ENCODE data around the gene RTCB. TPM values are rescaled to one million over a fixed set of nuclear protein-coding genes. Genes with fewer than 3 reads are reported as not detected.
A peak's percentile ranks its signal among the peaks of the same experiment; 100 is the strongest.

Gene RTCB
- total and polyA plus RNA-seq, 10 donors = 33.8 to 75.9 (median 61.0) TPM

DNA sequence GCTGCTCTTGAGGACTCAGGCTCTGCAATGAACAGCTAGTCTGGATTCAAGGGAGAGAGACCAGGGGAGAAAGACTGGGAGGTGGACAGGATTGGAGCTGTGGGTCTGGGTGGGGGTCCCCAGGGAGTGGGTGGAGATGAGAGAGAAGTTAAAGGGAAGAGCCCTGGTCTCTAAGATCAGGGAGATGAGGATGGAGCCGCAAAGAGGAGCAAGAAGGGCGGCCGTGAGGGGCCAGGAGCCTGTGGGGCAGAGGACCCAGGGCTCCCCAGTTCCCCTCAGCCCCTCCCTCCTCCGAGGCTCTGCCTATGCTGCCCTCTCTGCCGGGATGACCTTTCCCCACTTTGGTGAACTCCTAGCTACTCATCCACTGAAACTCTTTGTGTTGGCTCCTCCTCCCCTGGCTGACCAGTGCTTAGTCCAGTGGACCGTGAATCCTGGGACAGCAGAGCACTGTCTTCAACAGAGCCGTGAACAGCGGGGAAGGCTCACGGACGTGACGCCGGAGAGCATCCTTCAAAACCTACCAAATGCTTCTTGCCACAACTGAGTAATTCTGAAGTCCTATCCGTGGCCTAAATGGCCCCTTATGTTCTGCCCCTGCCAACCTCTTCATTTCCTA lies 70.8 kb downstream of the RTCB start:
- Histone ChIP-seq H3K36me3 (no peaks in the 10 kb centered on the region), H3K4me1 (no peaks in the 10 kb centered on the region), H3K4me3 (no peak overlapping the region), H3K27me3 (replicated peaks in 1 of 7) (peaks cover 0 to 50% (median 0%) of the 10 kb centered on the region in 7 donors), H3K27ac (no peak overlapping the region), H3K9me3 (no peaks in the 10 kb centered on the region)
- 72 to 87% (median 81%) methylated on average over 12 to 13 of the region's 13 CpGs for WGBS, 5 donors
- intact Hi-C loops (cut with DNase I; ENCODE audit: low total_unique reads) = no loop called here
- TF ChIP-seq POLR2AphosphoS5 (IDR thresholded peaks at IDR 0.05) = no peak
- no peak for TF ChIP-seq POLR2A (IDR thresholded peaks at IDR 0.05)
- TF ChIP-seq, protein P1, sequence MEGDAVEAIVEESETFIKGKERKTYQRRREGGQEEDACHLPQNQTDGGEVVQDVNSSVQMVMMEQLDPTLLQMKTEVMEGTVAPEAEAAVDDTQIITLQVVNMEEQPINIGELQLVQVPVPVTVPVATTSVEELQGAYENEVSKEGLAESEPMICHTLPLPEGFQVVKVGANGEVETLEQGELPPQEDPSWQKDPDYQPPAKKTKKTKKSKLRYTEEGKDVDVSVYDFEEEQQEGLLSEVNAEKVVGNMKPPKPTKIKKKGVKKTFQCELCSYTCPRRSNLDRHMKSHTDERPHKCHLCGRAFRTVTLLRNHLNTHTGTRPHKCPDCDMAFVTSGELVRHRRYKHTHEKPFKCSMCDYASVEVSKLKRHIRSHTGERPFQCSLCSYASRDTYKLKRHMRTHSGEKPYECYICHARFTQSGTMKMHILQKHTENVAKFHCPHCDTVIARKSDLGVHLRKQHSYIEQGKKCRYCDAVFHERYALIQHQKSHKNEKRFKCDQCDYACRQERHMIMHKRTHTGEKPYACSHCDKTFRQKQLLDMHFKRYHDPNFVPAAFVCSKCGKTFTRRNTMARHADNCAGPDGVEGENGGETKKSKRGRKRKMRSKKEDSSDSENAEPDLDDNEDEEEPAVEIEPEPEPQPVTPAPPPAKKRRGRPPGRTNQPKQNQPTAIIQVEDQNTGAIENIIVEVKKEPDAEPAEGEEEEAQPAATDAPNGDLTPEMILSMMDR (IDR thresholded peaks at IDR 0.05 in 8 of 11, conservative IDR thresholded peaks at IDR 0.05 in 3 of 11) = no peak
- no peak for DNase-seq

DNA sequence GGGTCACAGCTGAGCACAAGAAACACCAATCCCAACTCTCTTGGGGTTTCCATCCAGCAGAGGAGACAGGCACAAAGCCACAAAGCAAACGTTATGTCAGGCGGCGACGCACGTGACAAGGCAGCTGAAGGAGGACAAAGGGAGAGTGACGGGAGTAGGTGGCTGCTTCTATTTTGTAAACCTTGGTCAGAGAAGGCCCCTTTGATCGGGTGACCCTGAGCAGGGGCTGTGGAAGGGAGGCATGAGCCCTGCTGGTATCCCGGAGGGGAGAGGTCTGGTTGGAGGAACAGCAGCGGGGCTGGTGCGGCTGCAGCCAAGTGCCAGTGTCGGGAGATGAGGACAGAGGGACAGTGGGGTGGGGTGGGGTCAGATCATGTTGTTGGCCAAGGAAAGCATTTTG lies 71.6 kb downstream of the RTCB start:
- intact Hi-C loops (cut with DNase I; ENCODE audit: low total_unique reads) = no loop called here
- Histone ChIP-seq H3K4me1 (no peaks in the 10 kb centered on the region), H3K27me3 (replicated peaks in 1 of 7) (peaks cover 0 to 59% (median 0%) of the 10 kb centered on the region in 7 donors), H3K36me3 (no peaks in the 10 kb centered on the region), H3K27ac (no peak overlapping the region), H3K4me3 (no peak overlapping the region), H3K9me3 (no peaks in the 10 kb centered on the region)
- no peak for TF ChIP-seq POLR2AphosphoS5 (IDR thresholded peaks at IDR 0.05)
- no peak for TF ChIP-seq POLR2A (IDR thresholded peaks at IDR 0.05)
- TF ChIP-seq, protein P1 (IDR thresholded peaks at IDR 0.05 in 8 of 11, conservative IDR thresholded peaks at IDR 0.05 in 3 of 11) = no peak
- DNase-seq = no peak
- 80 to 85% (median 83%) methylated on average over 11 of the region's 11 CpGs for WGBS, 5 donors

DNA sequence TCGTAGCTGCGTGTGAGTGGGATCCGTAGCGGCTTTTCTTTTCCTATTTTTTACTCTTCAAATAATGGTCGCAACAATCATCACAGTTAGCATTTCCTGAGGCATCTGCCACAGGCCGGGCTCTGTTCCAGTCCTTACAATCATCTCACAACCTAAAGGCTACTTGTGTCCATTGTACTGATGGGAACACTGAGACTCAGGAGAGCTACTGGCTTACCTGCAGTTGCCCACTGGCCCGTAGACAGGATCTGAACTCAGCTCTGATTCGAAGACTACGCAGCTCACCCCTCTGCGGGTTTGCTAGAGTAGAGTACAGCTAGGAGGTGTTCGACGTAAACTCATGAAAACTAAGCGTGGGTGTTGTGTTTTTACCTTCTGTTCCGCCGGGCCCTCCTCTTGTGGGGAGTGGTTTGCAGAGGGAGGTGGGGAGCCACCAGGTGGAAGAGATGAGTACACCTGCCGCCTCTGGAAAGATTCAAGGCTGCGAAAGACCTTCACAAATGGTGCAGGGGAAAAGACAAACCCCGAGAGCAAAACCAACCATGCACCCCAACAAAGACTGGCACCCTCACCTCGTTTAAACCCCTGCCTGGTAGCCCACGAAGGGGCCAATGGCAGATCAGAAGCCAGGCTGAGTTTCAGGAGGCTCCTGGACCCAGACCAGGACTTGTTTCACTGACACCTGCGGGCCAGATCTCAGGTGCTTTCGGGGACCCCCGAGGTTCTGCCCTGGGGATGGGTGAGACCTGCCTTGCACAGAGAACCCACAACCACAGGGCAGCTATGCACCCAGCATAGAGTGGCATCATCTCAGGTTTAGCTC lies 72.6 kb downstream of the RTCB start:
- peaks cover 0 to 64% (median 0%) of the 10 kb centered on the region in 7 donors for H3K27me3 ChIP-seq (replicated peaks in 1 of 7)
- H3K4me1 ChIP-seq = no peaks in the 10 kb centered on the region
- intact Hi-C loops (cut with DNase I; ENCODE audit: low total_unique reads) = no loop called here
- no peak overlapping the region for H3K27ac ChIP-seq
- peak; percentile 54 for DNase-seq
- no peak overlapping the region for H3K4me3 ChIP-seq
- no peaks in the 10 kb centered on the region for H3K9me3 ChIP-seq
- 80 to 91% (median 87%) methylated on average over 21 to 23 of the region's 23 CpGs for WGBS, 5 donors
- H3K36me3 ChIP-seq = no peaks in the 10 kb centered on the region
- no peak for TF ChIP-seq POLR2AphosphoS5 (IDR thresholded peaks at IDR 0.05)
- TF ChIP-seq, protein P1 (IDR thresholded peaks at IDR 0.05 in 8 of 11, conservative IDR thresholded peaks at IDR 0.05 in 3 of 11) = no peak
- no peak for TF ChIP-seq POLR2A (IDR thresholded peaks at IDR 0.05)

DNA sequence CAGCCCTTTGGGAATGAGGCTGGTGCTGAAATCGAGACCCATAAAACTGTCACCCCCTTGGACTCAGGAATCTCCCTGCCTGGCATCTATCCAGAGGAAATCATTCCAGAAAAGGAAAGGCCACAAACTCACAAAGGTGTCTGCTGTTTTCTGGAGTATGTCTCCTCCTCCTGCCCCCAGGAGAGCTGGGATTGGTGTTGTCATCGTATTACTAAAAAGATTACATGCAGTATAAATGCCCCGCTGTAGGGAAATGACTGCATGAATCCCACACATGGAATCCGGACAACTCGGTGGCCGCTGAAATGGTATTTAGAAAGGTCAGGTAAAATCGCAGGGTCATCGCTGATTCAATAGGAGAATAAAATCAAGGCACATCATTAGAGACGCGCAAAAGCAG lies 73.3 kb downstream of the RTCB start:
- DNase-seq = no peak
- intact Hi-C loops (cut with DNase I; ENCODE audit: low total_unique reads) = no loop called here
- Histone ChIP-seq H3K27ac (no peak overlapping the region), H3K4me3 (no peak overlapping the region), H3K36me3 (no peaks in the 10 kb centered on the region), H3K27me3 (replicated peaks in 1 of 7) (peaks cover 0 to 71% (median 0%) of the 10 kb centered on the region in 7 donors), H3K9me3 (no peaks in the 10 kb centered on the region), H3K4me1 (no peaks in the 10 kb centered on the region)
- TF ChIP-seq, protein P1 (IDR thresholded peaks at IDR 0.05 in 8 of 11, conservative IDR thresholded peaks at IDR 0.05 in 3 of 11) = no peak
- TF ChIP-seq POLR2AphosphoS5 (IDR thresholded peaks at IDR 0.05) (no peak), POLR2A (IDR thresholded peaks at IDR 0.05) (no peak)
- 83 to 93% (median 90%) methylated on average over 10 of the region's 10 CpGs for WGBS, 5 donors
